H1 (cell line): ENCODE results near the gene LPAR2. TPM values are rescaled to one million over a fixed set of nuclear protein-coding genes. Genes with fewer than 3 reads are reported as not detected.

Experiments
- CHD7 ChIP-seq: fragments of 300-600 bp; sonication (generic); IDR thresholded peaks from 2 replicates; pipeline ENCODE4 v1.7.1; 2012; ENCODE audit warnings: low read length, moderate library complexity, mild to moderate bottlenecking, inconsistent platforms; ENCODE audit not compliant: insufficient replicate concordance
- MAFK ChIP-seq: IDR thresholded peaks from 2 replicates; pipeline ENCODE4 v1.6.1; 2012; ENCODE audit warnings: low read depth, mild to moderate bottlenecking, improper control_type of control experiment, low read length
- polyA plus RNA-seq, 7 experiments: library from polyadenylated mRNA; depleted of rRNA in 3 of 7; stranded (reverse) in 5 of 7; unstranded in 2 of 7; fragments of >200 nt in 5 of 7; fragments of 200-250 nt in 2 of 7; gene quantifications; 1 replicate in 5 of 7; 2 replicates in 1 of 7; 4 replicates in 1 of 7; pipeline versions ENCODE4 v1.2.1 to v1.2.3, GENCODE V29; 2011 to 2013; ENCODE audit warnings: missing spikeins in 2 of 7, mixed read lengths in 2 of 7
- total RNA-seq: library from RNA; stranded (reverse); fragmentation: NEBNext Ultra II Directional; extraction: Animal tissue kit (Norgen Biotek cat#: 25700); gene quantifications from 2 replicates; pipeline ENCODE4 v1.2.1, GENCODE V29; 2021

The LPAR2 gene
- total and polyA plus RNA-seq, 2 of the 8 experiments (the other 6 are each of a cell fraction or from before 2014, with no cell fraction given): 47.6 to 70.2 TPM

DNA sequence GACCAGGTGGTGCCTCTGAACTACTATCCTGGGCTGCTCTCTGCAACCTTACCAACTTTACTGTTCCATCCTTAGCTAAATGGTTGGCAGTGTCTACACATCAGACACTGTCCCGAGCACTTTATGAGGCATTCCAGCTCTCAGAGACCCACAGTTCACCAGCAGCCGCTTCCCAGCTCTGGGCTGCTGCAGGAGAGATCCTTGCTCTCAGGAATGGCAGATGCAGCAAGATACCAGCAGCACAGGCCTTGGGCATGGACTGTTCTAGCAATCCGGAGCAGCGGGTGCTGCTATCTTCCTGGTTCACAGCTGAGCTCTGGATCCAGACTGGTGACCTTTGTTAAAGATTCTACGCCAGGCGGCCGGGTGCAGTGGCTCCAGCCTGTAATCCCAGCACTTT is 3.3 kb upstream of the LPAR2 start (continued):
- TF ChIP-seq CHD7: no peak
- TF ChIP-seq MAFK: no peak
